KMS-11 (cell line): Measurements from ENCODE around the gene FKBP11.

ENCODE experiments used
- H2AFZ ChIP-seq: fragments of 200-600 bp; sonication (generic); 2 replicates; pipeline ENCODE4 v1.6.1; 2016; ENCODE audit warnings: antibody characterized with exemption, mixed run types, low read depth
- H3K27ac ChIP-seq: fragments of 200-600 bp; sonication (generic); 2 replicates; pipeline ENCODE4 v1.6.1; 2016; ENCODE audit warnings: mild to moderate bottlenecking, mixed run types
- H3K27me3 ChIP-seq: fragments of 200-600 bp; sonication (generic); 2 replicates; pipeline ENCODE4 v1.6.1; 2017; ENCODE audit warnings: mild to moderate bottlenecking, low read depth, mixed run types, moderate library complexity; ENCODE audit not compliant: insufficient read depth
- H3K36me3 ChIP-seq: fragments of 200-600 bp; sonication (generic); 2 replicates; pipeline ENCODE4 v1.6.1; 2017; ENCODE audit warnings: mild to moderate bottlenecking, mixed run types; ENCODE audit not compliant: insufficient read depth
- H3K4me1 ChIP-seq: fragments of 200-600 bp; sonication (generic); 2 replicates; pipeline ENCODE4 v1.6.1; 2016; ENCODE audit warnings: mild to moderate bottlenecking, low read depth, mixed run types; ENCODE audit not compliant: poor library complexity, severe bottlenecking
- H3K4me2 ChIP-seq: fragments of 200-600 bp; sonication (generic); 2 replicates; pipeline ENCODE4 v1.7.0; 2016; ENCODE audit warnings: mild to moderate bottlenecking, mixed run types
- H3K4me3 ChIP-seq: fragments of 200-600 bp; sonication (generic); IDR thresholded peaks from 2 replicates; pipeline ENCODE4 v1.6.1; 2017; ENCODE audit warnings: low read depth, low read length, mixed read lengths; ENCODE audit not compliant: insufficient read depth
- H3K79me2 ChIP-seq: fragments of 200-600 bp; sonication (generic); 2 replicates; pipeline ENCODE4 v1.6.1; 2016; ENCODE audit warnings: low read depth, mixed run types; ENCODE audit not compliant: insufficient read depth
- H3K9ac ChIP-seq: fragments of 200-600 bp; sonication (generic); 2 replicates; pipeline ENCODE4 v1.6.1; 2016; ENCODE audit warnings: mild to moderate bottlenecking, mixed run types
- H4K20me1 ChIP-seq: fragments of 200-600 bp; sonication (generic); 2 replicates; pipeline ENCODE4 v1.6.1; 2016; ENCODE audit warnings: mild to moderate bottlenecking, mixed run types; ENCODE audit not compliant: insufficient read depth
- TF ChIP-seq, protein P1 (sequence below): fragments of 200-600 bp; sonication (generic); conservative IDR thresholded peaks from 2 replicates; pipeline ENCODE4 v1.6.1; 2017; ENCODE audit warnings: low read depth, mild to moderate bottlenecking, antibody characterized with exemption, low read length, moderate library complexity, mixed read lengths

The FKBP11 gene

DNA sequence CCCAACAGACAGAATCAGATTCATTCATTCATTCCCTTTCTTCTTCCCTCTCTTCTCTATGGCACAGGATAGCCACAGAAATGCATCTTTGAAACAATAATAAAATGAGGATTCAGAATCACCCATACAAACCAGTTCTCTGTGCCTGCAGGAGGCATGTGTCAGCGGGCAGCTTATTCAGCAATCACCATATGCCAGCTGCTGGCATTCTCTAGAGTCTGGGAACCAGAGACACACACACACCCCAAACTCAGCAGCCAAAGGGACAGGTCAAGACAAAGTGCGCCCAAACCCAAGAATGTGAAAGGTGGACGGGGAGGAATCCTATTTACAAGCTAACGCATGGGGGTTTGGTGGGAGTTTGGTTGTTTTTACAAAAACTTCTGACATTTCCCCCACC is 17.9 kb upstream of the FKBP11 start:
- TF ChIP-seq, protein P1, sequence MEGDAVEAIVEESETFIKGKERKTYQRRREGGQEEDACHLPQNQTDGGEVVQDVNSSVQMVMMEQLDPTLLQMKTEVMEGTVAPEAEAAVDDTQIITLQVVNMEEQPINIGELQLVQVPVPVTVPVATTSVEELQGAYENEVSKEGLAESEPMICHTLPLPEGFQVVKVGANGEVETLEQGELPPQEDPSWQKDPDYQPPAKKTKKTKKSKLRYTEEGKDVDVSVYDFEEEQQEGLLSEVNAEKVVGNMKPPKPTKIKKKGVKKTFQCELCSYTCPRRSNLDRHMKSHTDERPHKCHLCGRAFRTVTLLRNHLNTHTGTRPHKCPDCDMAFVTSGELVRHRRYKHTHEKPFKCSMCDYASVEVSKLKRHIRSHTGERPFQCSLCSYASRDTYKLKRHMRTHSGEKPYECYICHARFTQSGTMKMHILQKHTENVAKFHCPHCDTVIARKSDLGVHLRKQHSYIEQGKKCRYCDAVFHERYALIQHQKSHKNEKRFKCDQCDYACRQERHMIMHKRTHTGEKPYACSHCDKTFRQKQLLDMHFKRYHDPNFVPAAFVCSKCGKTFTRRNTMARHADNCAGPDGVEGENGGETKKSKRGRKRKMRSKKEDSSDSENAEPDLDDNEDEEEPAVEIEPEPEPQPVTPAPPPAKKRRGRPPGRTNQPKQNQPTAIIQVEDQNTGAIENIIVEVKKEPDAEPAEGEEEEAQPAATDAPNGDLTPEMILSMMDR, result no peak
- Histone ChIP-seq H3K4me2 (no peak overlapping the region), H3K79me2 (peaks cover 13% of the 10 kb centered on the region; the same call in 1 of the 2 replicates), H3K9ac (no peak overlapping the region), H2AFZ (no peak overlapping the region), H4K20me1 (no peaks in the 10 kb centered on the region), H3K4me1 (peaks cover under 1% of the 10 kb centered on the region), H3K27me3 (no peaks in the 10 kb centered on the region), H3K27ac (no peak overlapping the region), H3K4me3 (no peak overlapping the region), H3K36me3 (peaks cover 4% of the 10 kb centered on the region; the same call in 1 of the 2 replicates)

DNA sequence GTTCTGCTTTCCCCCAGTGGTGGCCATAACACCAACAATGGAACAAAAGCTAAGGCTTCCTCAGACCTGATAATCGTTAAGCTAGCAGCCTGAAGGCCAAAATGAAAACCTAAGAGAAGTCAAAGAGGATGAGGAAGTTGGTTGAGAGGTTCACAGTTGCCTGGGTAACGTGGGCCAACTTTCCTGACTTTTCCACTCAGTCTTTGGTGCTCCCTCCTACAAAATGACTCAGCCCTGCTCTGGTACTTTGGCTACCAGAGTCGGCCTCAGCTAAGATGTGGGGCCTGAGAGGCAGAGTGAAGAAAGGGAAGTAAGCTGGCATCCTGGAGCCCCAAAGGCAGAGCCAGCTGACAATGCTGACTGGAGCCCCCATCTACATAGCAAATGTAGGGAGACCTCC is 14.9 kb upstream of the FKBP11 start:
- H2AFZ ChIP-seq, result no peak overlapping the region
- H3K36me3 ChIP-seq, result peaks cover 6% of the 10 kb centered on the region; the same call in 1 of the 2 replicates

DNA sequence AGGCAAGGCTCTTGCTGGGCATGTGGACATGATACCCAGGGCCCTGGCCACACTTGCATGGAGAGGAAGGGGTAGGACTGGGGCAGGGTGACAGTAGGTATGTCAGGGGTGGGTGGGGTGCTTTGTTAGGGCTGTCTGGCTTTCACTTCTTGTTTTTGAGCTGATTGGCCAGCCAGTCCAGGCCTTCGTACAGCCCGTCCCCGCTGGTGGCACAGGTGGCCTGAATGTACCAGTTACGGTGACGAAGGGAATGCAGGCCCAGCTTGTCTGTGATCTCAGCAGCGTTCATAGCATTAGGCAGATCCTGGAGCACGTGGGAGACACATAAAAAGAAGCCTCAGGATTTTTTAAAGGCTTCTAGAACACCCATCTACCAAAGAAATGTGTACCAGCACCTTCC is 13.5 kb upstream of the FKBP11 start:
- Histone ChIP-seq H3K27ac (no peak overlapping the region), H4K20me1 (no peaks in the 10 kb centered on the region), H3K27me3 (no peaks in the 10 kb centered on the region), H3K79me2 (no peaks in the 10 kb centered on the region; the same call in 1 of the 2 replicates), H3K4me2 (no peak overlapping the region), H3K9ac (no peak overlapping the region), H3K4me3 (no peak overlapping the region), H3K36me3 (peaks cover 9% of the 10 kb centered on the region; the same call in 1 of the 2 replicates), H2AFZ (no peak overlapping the region), H3K4me1 (peaks cover 9% of the 10 kb centered on the region)
- TF ChIP-seq, protein P1, result no peak

More for the DNA sequence above, 14.9 kb upstream of the FKBP11 start:
- TF ChIP-seq, protein P1, result no peak
- Histone ChIP-seq H3K4me2 (no peak overlapping the region), H4K20me1 (no peaks in the 10 kb centered on the region), H3K9ac (no peak overlapping the region), H3K27me3 (no peaks in the 10 kb centered on the region), H3K27ac (no peak overlapping the region), H3K79me2 (no peaks in the 10 kb centered on the region; the same call in 1 of the 2 replicates), H3K4me1 (no peaks in the 10 kb centered on the region), H3K4me3 (no peak overlapping the region)

DNA sequence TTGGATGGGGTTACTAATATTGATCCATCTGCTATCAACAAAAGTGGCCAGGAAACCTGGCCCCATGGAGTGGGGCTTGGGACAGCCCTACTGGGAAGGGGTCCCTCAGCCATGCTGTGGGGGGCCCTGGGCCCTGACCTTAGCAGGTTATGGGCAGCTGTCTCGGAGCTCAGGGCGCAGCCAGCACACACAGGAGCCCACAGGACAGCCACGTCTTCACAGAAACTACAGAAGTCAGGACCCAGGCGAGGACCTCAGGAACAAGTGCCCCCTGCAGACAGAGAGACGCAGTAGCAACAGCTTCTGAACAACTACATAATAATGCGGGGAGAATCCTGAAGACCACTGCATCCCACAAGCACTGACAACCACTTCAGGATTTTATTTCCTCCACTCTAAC is 11.9 kb upstream of the FKBP11 start:
- TF ChIP-seq, protein P1, result no peak; the same call in 1 of the 2 replicates
- H3K9ac ChIP-seq, result no peak overlapping the region
- no peak overlapping the region for H3K27ac ChIP-seq
- H4K20me1 ChIP-seq, result no peaks in the 10 kb centered on the region
- no peaks in the 10 kb centered on the region for H3K27me3 ChIP-seq
- no peaks in the 10 kb centered on the region for H3K79me2 ChIP-seq
- H3K4me2 ChIP-seq, result no peak overlapping the region
- no peak overlapping the region for H3K4me3 ChIP-seq
- no peak overlapping the region for H2AFZ ChIP-seq
- H3K4me1 ChIP-seq, result peaks cover 13% of the 10 kb centered on the region
- peaks cover 9% of the 10 kb centered on the region; the same call in 1 of the 2 replicates for H3K36me3 ChIP-seq
